ENCODE measurements around the gene NDUFV1.

- TF ChIP-seq CTCF (IDR thresholded peaks at IDR 0.05) (no peak), POLR2A (IDR thresholded peaks at IDR 0.05) (no peak), POLR2AphosphoS5 (IDR thresholded peaks at IDR 0.05) (no peak), EP300 (IDR thresholded peaks at IDR 0.05) (no peak)
These were observed 44.6 kb upstream of the NDUFV1 start for GRCh38 chr11:67561971-67562619.
